Middle frontal gyrus (tissue), 1 donor: ENCODE results near the gene ITGA7.

Source experiments
- DNase-seq: peaks from one replicate; pipeline ENCODE4 v3.0.0-alpha.2; 2015; ENCODE audit warnings: low spot score; ENCODE audit errors: extremely low spot score

ITGA7 gene

DNA sequence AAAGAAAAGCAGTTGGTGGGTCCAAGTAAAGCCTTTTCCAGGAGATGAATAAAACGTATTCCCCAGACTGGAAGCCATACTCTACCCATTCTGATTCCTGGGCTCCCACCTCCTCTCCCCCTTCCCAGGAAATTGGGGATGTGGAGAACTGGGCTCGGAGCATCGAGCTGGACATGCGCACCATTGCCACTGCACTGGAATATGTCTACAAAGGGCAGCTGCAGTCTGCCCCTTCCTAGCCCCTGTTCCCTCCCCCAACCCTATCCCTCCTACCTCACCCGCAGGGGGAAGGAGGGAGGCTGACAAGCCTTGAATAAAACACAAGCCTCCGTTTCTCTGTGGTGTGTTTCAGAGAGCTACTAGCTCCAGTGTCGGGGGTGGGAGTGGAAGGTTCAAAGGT lies 11.7 kb upstream of the ITGA7 start:
- DNase-seq, result no peak

DNA sequence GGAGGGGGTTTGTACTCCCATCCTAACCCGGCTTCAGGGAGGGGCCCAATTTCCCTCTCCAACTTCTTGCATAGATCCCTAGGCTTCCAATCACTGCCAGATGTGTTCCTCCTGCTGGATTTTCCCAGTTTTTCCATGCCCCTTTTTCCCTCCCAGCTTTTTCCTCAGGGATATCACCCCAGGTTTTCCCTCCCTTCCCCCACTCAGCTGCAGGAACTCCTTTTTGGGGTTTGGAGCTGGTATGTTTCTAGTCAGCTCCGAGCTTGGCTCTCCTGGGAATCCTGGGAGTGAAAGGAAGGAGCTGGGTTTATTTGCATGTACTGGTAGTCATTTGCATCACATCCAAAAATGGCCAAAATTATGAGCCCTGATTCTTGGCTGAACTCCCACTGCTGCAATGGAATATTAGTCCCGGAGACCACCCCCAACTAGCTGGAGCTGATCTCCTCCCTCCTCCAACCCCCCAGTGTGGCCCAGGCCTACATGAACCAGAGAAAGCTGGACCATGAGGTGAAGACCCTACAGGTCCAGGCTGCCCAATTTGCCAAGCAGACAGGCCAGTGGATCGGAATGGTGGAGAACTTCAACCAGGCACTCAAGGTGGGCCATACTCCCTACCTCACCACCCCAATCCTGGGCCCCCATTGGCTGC lies 11.0 kb upstream of the ITGA7 start:
- no peak for DNase-seq

DNA sequence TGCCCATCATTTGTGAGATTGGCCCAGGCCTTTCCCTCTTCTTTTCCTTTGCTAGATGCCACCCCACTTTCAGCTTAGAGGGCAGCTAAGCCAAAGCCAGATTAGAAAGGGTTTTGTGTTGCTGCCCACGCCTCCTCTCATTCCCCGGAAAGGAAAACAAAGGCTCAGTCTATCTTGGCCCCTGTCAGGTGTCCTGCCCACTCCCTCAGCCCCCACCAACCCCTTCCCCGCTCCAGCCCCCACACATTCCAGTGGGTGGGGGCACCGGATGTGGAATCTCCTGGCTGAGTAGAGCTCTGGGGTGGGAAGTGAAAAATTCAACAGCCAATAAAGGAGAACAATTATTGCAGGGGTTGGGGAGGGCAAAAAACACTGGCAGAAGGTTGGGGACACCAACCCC lies 10.3 kb upstream of the ITGA7 start:
- no peak for DNase-seq

DNA sequence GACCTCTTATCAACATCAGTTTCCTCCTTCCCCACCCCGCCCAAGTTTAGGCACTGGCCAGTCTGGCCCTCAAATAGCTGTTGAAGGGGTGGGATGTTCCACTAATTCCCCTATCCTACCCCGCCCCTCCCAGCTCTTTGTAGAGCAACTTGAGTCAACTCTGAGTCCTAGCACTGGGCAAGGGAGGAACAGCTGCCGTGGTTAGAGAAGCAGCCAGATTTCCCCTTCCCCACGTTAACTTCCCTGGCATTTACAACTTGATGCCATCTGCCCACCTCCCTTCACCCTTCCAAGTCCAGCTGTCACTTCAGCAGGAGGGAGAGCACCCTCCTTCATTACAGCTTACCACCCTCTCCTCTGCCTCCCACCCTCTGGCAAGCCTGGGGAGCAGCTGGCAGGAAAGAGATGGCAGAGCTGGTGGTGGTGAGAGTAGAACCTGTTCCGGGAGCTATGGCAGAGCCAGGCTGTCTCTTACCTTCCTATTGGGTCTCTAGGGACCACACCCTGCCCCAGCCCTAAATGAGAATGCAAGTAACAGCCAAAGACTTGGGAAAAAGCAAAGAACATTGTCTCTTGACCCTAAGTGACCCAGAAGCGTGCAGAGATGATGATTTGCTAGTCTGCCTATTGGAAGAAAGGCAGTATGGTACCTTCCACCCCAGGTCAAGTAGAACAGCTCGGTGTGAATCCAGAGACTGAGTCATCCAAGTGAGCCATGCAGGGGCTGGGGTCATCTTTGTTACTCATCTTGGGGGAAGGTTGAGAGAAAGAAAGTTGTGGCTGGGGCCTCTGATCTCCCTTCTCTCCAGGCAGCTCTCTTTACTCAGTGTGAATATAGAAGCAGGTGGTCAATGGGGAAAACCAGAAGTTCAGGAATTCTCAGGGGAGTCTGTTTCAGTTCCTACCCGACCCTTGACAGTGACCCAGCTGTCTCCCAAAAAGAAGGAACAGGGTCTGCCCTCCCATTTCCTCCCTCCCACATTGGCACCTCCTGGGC lies 9.6 kb upstream of the ITGA7 start:
- DNase-seq, result no peak

DNA sequence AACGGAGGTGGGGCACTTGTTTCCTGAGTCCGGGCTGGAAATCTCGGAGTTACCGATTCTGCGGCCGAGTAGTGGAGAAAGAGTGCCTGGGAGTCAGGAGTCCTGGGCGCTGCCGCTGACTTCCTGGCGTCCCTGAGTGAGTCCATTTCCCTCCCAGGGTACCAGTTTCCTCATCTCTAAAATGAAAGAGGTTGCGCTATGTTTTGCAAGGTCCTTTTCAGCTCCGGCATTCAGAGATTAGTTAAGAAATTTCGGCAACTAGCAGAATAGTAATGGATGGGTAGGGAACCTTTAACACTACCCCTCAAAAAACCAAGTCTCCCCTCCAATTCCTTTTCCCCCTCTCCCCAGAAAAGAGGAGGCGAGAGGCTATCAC lies 8.9 kb upstream of the ITGA7 start:
- no peak for DNase-seq

DNA sequence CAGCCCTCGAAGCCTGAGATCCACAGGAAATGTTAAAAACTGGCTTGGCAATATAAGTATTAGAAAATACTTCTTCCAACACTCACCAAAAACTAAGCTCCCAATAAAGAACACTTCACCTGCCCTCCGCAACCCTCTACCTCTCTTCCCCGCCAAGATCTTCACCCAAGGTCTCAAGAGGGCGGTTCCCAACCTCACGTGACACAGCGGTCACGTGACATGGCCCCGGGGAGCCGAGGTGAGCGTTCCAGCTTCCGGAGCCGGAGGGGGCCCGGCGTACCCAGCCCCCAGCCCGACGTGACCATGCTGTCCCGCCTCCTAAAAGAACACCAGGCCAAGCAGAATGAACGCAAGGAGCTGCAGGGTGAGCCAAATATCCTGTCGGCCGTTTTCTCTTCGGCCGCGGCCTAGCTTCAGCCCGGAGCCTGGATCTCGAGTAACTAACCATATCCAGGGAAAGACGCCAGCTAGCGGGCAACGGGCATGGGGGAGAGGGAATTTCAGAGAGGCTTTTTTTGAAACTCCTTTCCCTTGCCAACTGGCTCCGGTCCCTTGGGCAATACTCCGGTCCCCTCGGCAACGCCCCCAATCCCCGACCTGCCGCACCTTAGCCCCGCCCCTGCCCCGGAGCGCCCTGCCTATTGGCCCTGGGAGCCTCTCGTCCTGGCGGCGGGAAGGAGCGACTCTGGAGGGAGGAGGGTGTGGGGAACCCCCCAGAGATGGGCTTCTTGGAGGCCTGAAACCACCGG lies 8.3 kb upstream of the ITGA7 start, which contains the start of gene BLOC1S1:
BLOC1S1 (plus strand) TSS at position 214 of the 749 bp plus-strand sequence; CDS start at position 220, 6 bp downstream.
- peak; percentile 82 for DNase-seq

DNA sequence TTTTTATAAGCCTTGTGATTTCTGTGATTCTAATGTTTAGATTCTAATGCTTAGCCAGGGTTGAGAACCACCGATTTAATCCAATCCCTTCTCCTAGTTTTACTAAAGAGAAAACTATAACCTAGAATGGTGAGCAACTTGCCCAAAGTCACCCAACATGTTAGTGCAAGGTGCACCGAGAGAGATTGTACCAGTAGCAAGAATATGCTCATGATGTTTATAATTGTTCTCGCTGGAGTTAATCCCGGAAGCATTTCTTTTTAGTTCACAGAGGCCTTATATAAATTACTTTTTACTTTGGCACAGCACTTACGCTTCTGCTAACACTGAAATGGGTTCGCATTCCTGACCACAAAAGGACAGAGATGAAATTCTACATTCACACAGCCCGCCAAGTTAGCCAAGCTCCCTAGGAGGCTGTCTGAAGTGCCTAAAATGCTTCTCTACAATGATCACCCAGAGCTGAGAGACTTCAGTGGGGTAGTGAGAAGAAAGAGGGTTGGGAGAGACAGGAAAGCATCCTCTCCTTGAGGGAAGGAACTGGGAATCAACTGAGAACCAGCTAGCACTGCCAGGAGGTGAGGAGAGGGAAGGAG lies 7.6 kb upstream of the ITGA7 start:
- no peak for DNase-seq

DNA sequence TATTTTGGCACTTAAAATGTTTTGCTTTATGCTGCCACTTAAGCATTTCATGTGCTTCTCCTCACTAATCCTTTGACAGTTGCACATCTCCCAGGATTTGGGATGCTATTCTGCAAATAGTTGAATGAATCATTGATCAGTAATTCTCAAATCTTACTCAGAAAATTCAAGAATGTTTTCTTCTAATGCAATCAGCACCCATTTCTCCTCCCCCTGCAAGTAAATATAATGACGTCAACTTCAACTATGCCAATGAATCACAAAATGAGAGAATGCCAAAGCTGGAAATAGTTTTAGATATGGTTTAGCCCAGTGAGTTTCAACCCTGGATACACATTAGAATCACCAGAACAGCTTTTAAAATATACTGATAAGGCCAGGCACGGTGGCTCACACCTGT lies 6.0 kb upstream of the ITGA7 start:
- no peak for DNase-seq

DNA sequence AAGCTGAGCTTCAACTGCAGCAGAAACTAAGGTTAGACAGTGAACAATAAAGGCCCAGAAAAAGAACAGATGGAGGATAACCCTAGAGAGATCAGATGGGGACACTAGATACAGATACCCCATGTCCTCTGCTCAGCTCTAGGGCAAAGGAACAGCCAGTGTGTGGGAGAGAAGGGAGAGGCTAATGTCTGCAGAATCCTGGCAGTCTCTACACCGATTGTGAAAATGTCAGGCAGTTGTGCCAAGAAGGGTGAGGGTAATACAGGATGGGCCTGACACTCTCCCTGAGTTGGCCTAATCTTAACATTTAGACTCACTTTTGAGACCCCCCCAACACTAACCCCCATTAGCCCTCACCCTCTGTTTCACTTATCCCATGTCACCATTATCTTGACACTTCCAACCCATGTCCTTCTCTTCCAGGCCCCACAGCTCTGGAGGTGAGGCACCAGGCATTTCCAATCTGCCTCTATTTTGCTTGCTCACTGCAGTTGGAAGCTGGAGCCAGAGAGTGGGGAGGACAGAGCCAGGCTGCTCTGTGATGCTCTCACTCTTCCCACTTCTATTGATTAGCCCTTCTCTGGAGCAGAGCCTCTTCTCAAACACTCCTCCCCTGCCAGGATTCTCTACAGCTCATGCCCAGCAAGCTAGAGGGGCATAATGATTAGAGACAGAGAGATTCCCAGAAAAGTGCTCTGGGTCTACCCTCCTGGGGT lies 5.2 kb upstream of the ITGA7 start:
- DNase-seq, result no peak

DNA sequence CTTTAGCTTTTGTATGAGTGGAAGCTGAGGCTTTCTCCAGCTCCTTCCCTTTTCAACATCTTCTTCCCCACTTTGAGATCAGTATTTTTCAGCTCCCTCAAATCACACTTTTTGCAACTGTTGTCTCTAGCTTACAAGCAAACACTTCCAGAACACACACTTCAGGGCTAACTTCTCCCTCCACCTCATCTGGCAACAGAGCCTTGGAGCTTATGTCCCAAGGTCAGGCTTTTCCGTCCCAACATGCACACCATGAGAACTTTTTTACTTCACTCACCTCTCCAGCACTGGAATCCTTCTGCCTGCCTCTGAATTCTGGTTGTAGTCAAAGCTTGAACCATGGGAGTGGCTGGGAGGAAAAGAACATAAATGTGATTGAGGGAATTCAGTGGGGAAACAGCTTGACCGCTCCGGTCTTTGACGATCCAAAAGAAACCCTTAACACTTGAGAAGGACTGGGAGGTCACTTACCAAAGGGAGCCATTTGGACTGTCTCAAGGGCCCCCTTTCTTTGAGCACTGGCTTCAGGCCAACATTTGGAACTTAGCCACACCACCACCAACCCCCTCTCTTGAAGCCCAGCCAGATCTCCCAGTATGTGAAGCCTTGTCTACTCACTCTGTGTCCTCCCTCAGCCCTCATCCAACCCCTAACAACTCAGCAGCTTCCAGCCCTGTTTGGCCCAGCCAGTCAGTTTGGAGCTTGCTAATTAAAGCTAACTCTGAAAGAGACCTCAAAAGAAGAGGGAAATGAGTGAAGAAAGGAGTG lies 4.3 kb upstream of the ITGA7 start:
- DNase-seq, result no peak

DNA sequence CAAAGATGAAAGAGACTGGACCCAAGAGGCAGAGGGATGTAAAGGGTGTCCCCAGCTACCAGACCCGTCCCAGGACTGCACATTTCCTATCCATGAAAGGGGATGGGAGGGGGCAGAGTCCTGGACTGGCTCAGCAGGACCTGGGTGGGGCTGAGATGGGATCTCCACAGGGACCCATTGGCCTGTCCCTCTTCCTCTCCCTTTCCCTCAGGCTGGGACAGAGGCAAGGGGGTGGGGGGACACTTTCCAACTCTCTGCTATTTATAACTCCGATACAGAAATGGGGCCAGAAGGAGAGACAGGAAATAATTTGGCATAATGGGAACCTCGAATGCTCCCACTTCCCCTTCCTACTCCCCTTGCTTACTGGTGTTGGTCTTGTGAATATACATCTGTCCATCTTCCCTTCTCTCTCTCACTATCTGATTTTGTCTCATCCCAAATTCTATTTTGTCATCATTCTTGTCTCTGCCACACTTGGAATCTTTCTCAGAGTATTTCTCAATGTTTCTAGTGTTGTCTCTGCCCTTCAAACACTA lies 1.1 kb upstream of the ITGA7 start:
- no peak for DNase-seq

DNA sequence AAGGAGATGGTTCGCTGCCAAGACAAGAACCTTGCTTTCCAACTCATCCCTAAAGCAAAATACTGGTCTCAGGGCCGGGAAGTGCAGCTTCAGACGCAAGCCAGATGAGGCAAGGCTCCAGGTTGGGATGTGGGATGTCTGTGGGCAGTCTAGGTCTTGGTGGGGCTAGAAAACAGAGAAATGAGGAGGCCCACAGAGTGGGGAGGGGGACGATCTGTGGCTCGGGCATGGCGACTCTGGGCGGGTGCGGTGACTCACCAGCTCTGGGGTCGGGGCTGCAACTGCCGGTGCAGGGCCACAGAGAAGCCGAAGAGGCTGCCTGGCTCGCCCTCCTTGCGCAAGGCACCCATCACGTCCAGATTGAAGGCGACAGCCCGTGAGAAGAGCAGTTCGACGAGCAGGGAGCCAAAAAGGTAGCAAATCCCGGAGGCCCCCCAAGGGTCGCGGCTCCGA lies 459 bp downstream of the ITGA7 start:
- no peak for DNase-seq

DNA sequence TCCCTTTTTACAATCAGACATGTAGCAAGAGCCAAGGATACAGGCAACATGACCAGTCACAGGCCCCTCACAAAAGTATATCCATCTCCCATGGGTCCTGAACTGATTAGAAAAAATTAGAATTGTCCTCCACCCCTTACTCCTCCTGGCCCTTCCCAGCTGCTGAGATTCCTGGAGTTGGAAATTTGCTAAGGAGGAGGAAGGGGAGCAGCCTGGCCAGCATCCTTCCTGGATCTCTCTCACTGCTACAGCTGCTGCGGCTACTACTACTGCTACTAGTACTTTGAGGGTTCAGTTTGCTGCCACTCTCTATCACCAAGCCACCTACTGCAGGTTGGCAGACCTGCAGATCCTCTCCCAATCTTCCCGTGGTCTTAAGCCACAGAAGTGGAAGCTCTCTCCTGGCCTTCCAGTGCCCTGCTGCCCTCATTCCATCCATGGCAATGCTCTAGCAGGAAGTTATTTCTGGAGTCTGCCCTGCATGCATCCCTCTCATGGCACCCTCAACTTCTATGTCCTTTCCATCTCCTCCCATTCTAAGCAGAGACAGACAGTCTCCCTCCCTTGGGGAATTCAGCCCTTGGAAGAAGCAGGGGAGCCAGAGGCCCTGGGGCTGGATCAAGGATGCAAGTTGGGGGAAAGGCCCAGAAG lies 1.0 kb downstream of the ITGA7 start:
- DNase-seq, result no peak

DNA sequence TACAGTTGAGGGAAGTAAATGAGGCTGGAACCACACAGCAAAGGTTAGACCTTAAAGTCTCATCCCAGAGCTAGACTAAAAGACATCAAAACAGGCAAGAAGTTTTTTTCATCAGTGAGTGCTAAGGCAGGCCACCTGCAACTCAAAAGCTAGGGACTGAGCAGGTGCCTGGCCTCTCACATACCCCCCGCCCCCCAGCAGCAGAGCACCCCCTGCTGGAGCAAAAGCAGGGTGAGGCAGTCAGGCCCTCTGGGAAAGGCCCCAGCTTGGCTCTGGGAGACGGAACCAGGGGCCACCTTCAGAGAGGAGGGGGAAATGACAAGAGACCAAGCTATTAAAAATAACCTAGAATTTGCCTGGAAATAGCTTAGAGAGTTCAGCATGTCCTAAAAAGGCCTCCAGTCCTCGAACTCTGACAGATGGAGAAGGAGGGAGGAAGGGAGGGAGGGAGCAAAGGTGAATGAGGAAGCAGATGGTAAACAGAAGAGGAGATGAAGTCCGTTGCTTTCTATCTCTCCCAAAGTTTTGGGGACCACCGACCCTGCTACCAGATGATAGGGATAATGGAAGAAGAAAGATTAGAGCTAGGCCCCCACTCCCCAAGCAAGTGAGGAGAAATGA lies 1.8 kb downstream of the ITGA7 start:
- no peak for DNase-seq

DNA sequence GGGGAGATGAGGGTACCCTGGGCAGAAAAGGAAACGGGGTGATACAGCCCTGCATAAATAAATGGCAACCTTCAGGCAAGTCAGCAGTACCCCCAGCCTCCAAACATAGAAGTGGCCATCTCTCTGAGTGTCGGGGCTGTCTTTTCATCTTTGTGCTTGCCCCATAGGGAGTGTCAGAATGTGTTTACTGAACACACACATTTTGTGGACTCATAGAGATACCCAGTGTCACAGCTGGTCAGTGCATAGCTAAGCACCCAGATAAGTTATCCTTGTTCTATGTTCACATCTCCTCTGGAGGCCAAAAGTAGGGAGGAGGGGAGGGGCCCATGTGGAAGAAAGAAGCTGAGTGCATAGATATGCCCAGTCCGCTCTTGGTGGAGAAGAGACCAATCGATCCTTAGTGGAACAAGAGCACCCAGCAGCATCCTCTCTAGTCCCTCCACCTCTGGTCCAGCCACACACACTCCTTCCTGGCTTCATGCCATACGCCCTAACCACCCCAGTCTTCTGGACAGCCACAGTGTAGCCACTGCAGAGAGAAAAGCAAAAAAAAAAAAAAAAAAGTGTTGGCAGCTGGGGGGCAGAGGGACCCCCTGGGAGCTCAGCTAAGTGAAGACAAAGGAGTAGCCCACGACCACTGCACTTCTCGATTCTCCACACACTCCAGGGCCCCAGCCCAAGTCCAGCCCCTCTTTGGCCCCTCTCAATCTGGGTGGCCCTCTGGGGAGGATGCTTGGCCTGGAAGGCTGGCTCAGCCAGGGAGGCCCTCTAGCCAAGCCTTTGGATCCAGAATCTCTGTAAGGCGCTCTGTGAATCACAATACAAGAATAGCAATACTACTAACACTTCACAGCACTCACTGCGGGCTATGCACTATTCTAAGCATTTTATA lies 2.6 kb downstream of the ITGA7 start:
- DNase-seq, result no peak

DNA sequence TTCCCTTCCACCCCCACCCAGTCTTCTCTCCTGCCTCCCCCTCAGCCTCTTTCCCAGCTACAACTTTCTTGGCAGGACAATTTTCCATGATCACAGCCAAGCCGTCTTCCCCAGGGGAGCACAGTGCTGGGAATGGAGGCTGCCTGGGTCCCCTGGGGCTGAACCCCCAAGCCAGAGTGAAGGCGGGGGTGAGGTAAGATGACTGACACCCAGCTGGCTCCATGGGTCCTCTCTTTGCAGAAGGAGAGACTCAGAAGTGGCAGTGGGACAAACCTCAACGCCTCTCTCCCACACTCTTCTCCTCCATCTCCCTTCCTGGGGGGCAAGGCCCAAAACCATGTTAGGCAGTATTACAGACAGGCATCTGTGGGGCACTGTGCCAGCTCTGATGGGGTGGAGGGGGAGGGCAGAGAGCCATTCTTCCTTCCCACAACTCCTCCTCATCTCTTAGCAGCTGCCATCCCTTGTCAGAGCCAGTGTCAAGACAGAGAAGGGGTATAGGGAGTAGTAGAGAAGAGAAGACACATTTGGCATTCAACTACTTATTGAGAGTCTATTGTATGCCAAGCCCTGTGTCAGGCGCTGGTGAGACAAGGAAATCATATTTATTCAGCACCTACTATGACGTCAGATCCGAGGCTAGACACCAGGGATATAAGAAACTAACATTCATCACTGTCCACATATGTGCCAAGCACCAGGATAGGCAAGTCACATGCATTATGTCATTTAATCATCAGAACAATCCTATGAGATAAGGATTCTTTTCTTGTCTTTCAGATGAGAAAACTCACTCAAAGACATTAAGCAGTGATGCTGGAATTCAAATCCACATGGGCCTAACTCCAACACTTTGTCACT lies 3.6 kb downstream of the ITGA7 start:
- no peak for DNase-seq

DNA sequence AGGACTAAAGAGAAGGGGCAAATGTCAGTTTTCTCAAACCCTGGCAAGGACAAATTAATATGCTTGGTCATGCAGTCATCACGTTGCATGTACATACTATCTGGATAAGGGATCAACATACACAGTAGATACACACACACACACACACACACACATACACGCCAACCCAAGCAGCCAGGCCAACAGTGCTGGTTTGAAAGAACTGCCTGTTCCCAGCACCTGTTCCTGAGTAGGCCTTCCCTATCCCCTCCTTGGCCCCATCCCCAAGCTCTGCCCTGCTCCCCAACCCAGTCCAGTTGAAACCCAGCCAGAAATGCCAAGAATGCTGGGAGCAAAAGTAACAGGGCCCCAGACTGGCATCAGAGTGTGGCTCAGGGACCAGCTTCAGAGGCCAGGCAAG lies 4.4 kb downstream of the ITGA7 start:
- no peak for DNase-seq
